Liver (tissue), 3 donors: ENCODE data around the gene CYP1A2.

ENCODE experiments used
- EGR1 ChIP-seq, 2 donors: IDR thresholded peaks; 2 replicates each; pipeline ENCODE4 v1.6.1; 2016 to 2018; ENCODE audit warnings: antibody characterized with exemption in 2 of 2, low read depth in 2 of 2
- JUND ChIP-seq, 2 donors: IDR thresholded peaks; 2 replicates each; pipeline ENCODE4 v1.6.1; 2016; ENCODE audit warnings: antibody characterized with exemption in 2 of 2
- MAX ChIP-seq: IDR thresholded peaks from 2 replicates; pipeline ENCODE4 v1.6.1; 2016; ENCODE audit warnings: antibody characterized with exemption
- NR2F2 ChIP-seq: IDR thresholded peaks from 2 replicates; pipeline ENCODE4 v1.6.1; 2016; ENCODE audit warnings: antibody characterized with exemption
- YY1 ChIP-seq: IDR thresholded peaks from 2 replicates; pipeline ENCODE4 v1.6.1; 2016; ENCODE audit warnings: antibody characterized with exemption, mild to moderate bottlenecking
- TF ChIP-seq, protein P1 (sequence below): fragments of 150-350 bp; IDR thresholded peaks from 2 replicates; pipeline ENCODE4 v1.5.1; 2017; ENCODE audit warnings: improper control_type of control experiment, low read depth, low read length; ENCODE audit not compliant: missing input control
- TF ChIP-seq, protein P2 (sequence below): IDR thresholded peaks from 2 replicates; pipeline ENCODE4 v1.6.1; 2016; ENCODE audit warnings: antibody characterized with exemption, mild to moderate bottlenecking
- TF ChIP-seq, protein P3 (sequence below): IDR thresholded peaks from 2 replicates; pipeline ENCODE4 v1.6.1; 2016; ENCODE audit warnings: antibody characterized with exemption
- donor health status: healthy.
- donor health status: healthy.

DNA sequence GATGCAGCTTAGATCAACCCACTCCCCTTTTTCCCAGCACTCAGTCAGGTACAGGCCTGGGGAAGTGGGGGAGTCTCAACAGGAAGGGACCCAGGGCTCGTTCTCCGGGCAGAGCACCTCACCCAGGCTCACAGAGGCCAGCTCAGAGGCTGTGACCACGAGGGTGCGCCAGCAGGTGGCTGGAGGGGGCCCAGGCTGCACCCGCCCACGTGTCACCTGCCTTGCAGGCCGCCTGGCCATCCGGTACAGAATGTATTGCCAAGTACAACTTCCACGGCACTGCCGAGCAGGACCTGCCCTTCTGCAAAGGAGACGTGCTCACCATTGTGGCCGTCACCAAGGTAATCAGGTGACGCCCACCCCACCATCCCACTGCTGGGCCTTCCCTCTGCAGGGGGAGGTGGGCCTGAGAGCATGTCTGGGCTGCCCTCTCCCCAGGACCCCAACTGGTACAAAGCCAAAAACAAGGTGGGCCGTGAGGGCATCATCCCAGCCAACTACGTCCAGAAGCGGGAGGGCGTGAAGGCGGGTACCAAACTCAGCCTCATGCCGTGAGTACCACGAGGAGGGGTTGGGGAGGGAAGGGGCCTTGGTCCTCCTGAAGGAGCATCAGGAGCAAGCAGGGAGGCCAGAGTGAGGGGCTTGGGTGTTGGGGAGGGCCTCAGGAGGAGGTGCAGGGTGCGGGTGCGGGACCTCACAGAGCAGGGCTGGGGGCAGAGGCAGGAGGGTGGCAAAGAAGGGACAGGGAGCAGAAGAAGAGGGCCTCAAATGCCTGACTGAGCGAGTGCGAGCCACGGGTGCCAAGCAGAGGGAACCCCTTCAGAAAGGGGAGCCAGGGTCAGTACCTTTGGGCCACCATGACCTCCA is 50.0 kb downstream of the CYP1A2 start:
- no peak for TF ChIP-seq NR2F2
- TF ChIP-seq, protein P1, sequence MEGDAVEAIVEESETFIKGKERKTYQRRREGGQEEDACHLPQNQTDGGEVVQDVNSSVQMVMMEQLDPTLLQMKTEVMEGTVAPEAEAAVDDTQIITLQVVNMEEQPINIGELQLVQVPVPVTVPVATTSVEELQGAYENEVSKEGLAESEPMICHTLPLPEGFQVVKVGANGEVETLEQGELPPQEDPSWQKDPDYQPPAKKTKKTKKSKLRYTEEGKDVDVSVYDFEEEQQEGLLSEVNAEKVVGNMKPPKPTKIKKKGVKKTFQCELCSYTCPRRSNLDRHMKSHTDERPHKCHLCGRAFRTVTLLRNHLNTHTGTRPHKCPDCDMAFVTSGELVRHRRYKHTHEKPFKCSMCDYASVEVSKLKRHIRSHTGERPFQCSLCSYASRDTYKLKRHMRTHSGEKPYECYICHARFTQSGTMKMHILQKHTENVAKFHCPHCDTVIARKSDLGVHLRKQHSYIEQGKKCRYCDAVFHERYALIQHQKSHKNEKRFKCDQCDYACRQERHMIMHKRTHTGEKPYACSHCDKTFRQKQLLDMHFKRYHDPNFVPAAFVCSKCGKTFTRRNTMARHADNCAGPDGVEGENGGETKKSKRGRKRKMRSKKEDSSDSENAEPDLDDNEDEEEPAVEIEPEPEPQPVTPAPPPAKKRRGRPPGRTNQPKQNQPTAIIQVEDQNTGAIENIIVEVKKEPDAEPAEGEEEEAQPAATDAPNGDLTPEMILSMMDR: peak; percentile 23
- TF ChIP-seq, protein P2, sequence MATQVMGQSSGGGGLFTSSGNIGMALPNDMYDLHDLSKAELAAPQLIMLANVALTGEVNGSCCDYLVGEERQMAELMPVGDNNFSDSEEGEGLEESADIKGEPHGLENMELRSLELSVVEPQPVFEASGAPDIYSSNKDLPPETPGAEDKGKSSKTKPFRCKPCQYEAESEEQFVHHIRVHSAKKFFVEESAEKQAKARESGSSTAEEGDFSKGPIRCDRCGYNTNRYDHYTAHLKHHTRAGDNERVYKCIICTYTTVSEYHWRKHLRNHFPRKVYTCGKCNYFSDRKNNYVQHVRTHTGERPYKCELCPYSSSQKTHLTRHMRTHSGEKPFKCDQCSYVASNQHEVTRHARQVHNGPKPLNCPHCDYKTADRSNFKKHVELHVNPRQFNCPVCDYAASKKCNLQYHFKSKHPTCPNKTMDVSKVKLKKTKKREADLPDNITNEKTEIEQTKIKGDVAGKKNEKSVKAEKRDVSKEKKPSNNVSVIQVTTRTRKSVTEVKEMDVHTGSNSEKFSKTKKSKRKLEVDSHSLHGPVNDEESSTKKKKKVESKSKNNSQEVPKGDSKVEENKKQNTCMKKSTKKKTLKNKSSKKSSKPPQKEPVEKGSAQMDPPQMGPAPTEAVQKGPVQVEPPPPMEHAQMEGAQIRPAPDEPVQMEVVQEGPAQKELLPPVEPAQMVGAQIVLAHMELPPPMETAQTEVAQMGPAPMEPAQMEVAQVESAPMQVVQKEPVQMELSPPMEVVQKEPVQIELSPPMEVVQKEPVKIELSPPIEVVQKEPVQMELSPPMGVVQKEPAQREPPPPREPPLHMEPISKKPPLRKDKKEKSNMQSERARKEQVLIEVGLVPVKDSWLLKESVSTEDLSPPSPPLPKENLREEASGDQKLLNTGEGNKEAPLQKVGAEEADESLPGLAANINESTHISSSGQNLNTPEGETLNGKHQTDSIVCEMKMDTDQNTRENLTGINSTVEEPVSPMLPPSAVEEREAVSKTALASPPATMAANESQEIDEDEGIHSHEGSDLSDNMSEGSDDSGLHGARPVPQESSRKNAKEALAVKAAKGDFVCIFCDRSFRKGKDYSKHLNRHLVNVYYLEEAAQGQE: no peak
- no peak for TF ChIP-seq JUND (IDR thresholded peaks at IDR 0.05)
- TF ChIP-seq, protein P3, sequence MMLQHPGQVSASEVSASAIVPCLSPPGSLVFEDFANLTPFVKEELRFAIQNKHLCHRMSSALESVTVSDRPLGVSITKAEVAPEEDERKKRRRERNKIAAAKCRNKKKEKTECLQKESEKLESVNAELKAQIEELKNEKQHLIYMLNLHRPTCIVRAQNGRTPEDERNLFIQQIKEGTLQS: no peak
- TF ChIP-seq MAX: peak; percentile 94
- peak in 1 of 2 donors; percentile 86 for TF ChIP-seq EGR1 (IDR thresholded peaks at IDR 0.05; ENCODE audit: low read depth in 2 of 2)
- peak; percentile 55 for TF ChIP-seq YY1
